ENCODE results near the gene WDFY2.

DNA sequence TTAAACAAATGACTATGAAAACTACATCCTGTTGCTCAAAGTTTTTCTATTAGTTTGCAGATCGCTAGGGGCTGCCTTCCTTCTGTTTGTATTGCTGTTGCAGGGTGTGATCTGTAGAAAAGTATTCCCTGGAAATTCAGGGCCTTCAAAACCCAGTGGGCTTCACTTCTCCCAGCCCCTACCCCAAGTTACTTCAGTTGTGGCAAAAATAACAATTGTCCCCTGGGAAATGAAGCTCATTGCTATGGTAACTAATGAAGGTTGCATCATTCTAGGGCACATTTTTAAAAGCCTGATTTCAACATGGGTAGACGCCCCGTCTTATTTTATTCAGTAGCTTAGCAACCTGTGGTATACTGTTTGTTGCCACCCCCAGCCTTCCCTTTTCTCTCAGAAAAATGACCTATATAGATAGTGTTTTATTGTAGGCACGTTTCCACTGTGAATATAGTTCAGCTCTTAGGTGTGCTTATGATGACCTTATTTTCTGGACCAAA lies 60.9 kb downstream of the WDFY2 start:
- TF ChIP-seq POLR2A (IDR thresholded peaks at IDR 0.05), result no peak
- TF ChIP-seq, protein P1, sequence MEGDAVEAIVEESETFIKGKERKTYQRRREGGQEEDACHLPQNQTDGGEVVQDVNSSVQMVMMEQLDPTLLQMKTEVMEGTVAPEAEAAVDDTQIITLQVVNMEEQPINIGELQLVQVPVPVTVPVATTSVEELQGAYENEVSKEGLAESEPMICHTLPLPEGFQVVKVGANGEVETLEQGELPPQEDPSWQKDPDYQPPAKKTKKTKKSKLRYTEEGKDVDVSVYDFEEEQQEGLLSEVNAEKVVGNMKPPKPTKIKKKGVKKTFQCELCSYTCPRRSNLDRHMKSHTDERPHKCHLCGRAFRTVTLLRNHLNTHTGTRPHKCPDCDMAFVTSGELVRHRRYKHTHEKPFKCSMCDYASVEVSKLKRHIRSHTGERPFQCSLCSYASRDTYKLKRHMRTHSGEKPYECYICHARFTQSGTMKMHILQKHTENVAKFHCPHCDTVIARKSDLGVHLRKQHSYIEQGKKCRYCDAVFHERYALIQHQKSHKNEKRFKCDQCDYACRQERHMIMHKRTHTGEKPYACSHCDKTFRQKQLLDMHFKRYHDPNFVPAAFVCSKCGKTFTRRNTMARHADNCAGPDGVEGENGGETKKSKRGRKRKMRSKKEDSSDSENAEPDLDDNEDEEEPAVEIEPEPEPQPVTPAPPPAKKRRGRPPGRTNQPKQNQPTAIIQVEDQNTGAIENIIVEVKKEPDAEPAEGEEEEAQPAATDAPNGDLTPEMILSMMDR (IDR thresholded peaks at IDR 0.05), result no peak
